ENCODE measurements around the gene MB.
"Not testable (repeated sequence)": the region's sequence is repeated elsewhere in the genome, so short reads cannot be mapped to it uniquely, and the experiment has no call there.

Gene MB

DNA sequence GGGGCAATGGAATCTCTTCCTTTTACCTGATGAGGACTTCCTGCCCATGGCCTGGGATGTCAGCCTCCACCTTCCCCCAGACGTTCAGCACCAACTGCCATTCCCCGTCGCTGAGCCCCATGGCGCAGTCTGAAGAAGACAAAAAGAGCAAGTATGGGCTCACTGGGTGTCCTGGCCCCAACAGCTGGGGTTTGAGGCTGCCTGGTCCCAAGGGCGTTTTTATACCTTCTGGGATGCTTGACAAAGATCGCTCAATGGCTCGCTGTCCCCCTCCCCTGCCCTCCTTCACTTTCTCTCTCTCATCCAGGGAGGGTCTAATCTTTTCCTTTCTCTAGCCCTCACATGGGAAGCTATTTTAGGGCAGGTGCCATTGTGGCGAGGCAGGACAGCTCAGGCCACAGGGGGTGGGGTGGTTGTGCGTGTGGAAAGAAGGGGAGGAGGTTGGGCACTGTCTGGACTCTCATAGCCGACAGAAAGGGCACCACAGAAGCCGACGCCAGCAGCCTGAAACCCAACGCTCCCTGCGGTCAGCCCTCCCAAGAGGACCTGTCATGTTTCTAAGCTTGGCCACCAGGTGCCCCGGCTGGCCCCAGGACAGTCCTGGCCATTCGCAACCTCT lies at the start of gene MB:
Gene MB, minus strand, starts transcription at position 193 of the 619 bp plus-strand sequence. Its CDS starts 72 bp downstream, at position 121.
- no peak for DNase-seq
- intact Hi-C loops (cut with DNase I), result no loop called here

GRCh38 chr22:35666699-35667098 lies 49.6 kb upstream of the MB start:
- intact Hi-C loops (cut with DNase I); DNase-seq: not testable (repeated sequence)

DNA sequence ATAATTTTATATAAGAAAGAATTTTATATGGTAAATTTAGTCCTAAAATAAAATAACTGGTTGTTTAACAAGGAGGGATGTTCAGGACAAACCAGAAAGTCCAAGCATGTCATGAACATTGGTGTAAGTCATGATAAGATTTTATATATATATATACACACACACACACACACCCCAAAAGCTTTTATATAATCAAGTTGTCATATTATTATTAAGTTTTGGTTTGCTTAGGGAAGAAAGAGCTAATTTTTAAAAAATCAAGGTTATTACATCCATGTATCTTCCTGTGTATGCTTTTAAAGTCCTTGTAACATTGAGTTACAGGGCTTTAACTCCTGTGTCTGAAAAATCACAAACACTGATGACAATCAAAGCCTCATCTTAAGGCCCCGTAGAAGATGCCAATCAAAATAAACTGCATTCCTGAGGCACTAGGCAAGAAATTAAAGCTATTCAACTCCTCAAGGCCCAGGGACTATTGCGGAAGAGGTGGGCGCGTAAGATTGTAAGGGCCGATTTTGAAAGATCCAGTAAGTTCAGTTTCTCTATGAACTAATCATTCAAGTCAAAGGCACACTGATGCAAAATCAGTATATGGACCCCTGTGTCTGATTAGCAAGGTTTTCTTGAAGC lies 47.9 kb upstream of the MB start:
- intact Hi-C loops (cut with DNase I), result no loop called here

GRCh38 chr22:35663371-35663770 lies 46.2 kb upstream of the MB start:
- intact Hi-C loops (cut with DNase I), result no loop called here

More for the DNA sequence above, 47.9 kb upstream of the MB start:
- DNase-seq, result no peak

GRCh38 chr22:35662914-35663313 lies 45.8 kb upstream of the MB start:
- intact Hi-C loops (cut with DNase I), result no loop called here
- DNase-seq, result no peak

More at GRCh38 chr22:35663371-35663770, 46.2 kb upstream of the MB start:
- DNase-seq, result no peak

DNA sequence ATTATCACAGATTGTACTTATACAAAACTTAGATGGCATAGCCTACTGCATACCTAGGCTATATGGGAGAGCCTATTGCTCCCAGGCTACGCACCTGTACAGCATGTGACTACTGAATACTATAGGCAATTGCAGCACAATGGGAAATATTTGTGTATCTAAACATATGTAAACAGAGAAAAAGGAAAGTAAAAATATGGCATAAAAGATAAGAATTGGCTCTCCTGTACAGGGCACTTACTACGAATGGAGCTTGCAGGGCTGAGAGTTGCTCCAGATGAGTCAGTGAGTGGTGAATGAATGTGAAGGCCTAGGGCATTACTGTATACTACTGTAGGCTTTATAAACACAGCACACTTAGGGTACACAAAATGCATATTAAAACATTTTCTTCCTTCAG lies 44.3 kb upstream of the MB start:
- intact Hi-C loops (cut with DNase I), result no loop called here
- no peak for DNase-seq

GRCh38 chr22:35660291-35661127 lies 43.4 kb upstream of the MB start:
- intact Hi-C loops (cut with DNase I), result no loop called here

GRCh38 chr22:35657571-35658312 lies 40.6 kb upstream of the MB start:
- DNase-seq, result peak in 1 of 42 donors; percentile 13
- intact Hi-C loops (cut with DNase I), result no loop called here

More at GRCh38 chr22:35660291-35661127, 43.4 kb upstream of the MB start:
- no peak for DNase-seq

DNA sequence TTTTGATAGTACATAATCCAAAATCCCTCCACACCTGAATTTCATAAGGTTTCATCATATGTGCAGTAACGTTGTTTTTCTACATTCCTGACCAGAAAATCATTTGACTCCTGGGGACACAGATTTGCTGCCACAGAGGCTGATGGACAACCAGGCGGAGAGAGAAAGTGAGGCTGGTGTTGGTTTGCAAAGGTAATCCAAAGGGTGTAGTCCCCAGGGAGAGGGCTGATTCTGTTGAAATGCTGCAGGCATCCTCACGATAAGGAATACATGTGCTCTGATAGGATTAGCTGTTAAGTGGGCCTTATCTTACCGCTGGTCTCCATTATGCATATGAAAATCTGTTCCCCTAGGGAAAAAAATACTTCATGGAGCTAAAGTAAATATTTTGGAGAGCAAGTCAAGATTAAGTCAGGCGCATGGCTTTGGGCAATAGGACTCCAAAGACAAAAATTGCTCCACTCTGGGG lies 39.2 kb upstream of the MB start:
- peak in 1 of 42 donors; percentile 17 for DNase-seq
- intact Hi-C loops (cut with DNase I), result no loop called here

- intact Hi-C loops (cut with DNase I), result no loop called here
- peak in 2 of 42 donors; percentile 2 to 4 for DNase-seq
Measured at GRCh38 chr22:35653824-35654223, 36.7 kb upstream of the MB start.

DNA sequence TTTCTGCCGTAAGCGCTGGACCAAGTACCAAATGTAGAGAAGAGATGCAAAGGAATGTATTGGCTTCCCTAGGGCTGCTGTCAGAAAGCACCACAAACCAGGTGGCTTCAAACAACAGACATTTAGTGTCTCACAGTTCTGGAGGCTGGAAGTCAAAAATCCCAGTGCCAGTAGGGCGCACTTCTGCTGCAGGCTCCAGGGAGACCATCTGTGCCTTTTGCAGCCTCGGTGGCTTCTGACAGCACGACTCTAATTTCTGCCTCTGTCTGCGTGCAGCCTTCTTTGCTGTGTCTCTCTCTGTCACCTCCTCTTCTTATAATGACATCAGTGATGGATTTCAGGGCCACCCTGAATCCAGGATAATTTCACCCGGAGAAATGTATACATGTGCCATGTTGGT lies 34.0 kb upstream of the MB start:
- intact Hi-C loops (cut with DNase I), result no loop called here
- peak in 1 of 42 donors; percentile 23 for DNase-seq

DNA sequence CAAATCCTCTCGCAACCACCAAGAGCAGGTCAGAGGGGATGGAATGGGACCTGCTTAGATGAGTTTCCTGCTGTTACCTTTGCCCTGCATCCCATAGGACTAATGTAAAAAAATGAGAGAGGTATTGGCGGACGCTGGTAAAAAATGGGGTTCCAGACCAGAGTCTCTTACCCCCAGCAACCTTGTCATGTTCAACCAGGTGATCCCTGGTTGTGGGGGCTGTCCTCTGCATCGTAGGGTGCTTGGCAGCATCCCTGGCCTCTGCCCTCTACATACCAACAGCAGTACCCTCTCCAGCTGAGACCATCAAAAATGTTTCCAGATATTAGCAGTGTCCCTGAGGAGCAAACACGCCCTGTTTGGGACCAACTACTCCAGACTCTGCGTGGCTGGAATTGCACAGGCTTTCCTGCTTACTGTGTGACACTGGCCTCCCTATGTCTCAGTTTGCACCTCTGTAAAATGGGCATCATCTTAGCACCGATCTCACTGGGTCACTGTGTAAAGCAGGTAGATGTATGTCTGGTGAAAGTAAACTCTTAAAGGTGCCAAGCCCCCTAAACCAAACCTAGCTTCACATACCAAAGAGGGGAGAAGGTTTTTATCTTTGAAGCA lies 32.6 kb upstream of the MB start:
- intact Hi-C loops (cut with DNase I), result no loop called here
- peak in 2 of 42 donors; percentile 4 to 29 for DNase-seq

DNA sequence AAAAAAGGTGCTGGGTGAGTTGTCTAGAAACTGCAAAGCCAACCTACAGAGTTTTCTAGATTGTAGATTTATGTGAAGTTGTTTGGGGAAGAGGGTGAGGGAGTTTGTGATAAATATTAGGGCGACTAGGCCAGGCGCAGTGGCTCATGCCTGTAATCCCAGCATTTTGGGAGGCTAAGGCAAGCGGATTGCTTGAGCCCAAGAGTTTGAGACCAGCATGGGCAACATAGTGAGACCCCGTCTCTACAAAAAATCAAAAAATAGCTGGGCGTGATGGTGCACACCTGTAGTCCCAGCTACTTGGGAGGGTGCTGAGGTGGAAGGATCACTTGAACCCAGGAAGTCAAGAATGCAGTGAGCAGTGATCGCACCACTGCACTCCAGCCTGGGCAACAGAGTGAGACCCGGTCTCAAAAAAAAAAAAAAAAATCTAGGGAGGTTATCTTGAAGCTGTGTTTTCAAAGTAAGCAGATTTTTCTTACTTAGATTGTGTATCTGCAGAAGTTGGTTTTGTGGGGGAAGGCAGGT lies 32.0 kb upstream of the MB start:
- intact Hi-C loops (cut with DNase I), result no loop called here
- DNase-seq, result peak in 1 of 42 donors; percentile 27

- peak in 20 of 42 donors; percentile 8 to 73 (median 36) for DNase-seq
- intact Hi-C loops (cut with DNase I), result no loop called here
Measured at GRCh38 chr22:35648066-35649025, 31.2 kb upstream of the MB start, which contains the start of gene APOL6. APOL6 (plus strand) TSS chr22:35648446; CDS start chr22:35656426, 7,980 bp downstream.

GRCh38 chr22:35645646-35646045 lies 28.5 kb upstream of the MB start:
- DNase-seq, result peak in 2 of 42 donors; percentile 15 to 20
- intact Hi-C loops (cut with DNase I), result no loop called here

GRCh38 chr22:35643991-35644390 lies 26.9 kb upstream of the MB start:
- intact Hi-C loops (cut with DNase I), result no loop called here
- peak in 2 of 42 donors; percentile 4 to 12 for DNase-seq

DNA sequence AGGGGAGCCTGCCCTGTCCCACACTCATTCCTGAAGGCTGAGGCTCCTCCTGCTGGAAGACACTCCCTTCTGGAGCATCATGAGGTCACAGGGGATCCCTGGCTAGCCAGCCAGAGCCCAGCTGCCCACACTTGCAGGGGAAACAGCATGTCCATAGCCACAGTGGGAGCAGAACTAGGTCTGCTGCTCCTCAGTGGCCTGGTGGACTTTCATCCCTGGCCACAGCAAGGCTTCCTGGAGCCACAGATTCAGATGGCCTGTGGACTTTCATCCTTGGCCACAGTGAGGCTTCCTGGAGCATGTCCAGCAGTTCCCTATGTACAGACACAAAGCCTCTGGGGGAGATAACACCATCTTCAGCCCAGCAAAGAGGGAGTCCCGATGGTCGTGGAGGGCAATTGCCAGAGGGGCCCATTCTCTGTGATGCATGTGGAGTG lies 25.2 kb upstream of the MB start:
- intact Hi-C loops (cut with DNase I), result no loop called here
- DNase-seq, result peak in 4 of 42 donors; percentile 7 to 25 (median 14)

Measured in head of caudate nucleus (tissue), 42 donors.